Neural progenitor cell (in vitro differentiated cells): ENCODE measurements around the gene PITPNB.

Source experiments
- CTCF ChIP-seq: fragments of 200-600 bp; sonication (generic); IDR thresholded peaks from 2 replicates; pipeline ENCODE4 v1.5.1; 2017; ENCODE audit warnings: antibody characterized with exemption, mild to moderate bottlenecking
- EZH2 ChIP-seq: fragments of 200-600 bp; sonication (generic); IDR thresholded peaks from 2 replicates; pipeline ENCODE4 v1.6.1; 2017; ENCODE audit warnings: antibody characterized with exemption, mild to moderate bottlenecking, moderate library complexity

DNA sequence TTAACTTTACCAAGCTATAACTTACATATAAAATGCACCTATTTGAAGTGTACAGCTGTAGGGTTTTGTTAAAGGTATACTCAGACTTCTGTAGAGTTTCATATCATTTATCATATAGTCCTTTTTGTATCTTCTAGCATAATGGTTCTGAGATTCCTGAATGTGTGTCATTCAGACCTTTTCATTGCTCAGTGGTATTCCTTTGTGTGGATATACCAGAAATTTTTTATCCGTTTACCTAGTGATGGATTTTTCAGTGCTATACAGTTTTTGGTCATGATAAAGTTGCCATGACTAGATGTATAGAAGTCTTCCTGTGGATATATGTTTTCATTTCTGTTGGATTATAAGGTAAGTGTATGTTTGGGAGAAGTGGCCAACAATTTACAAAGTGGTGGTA, 6.3 kb upstream of the PITPNB start:
- TF ChIP-seq CTCF (no peak), EZH2 (no peak)
